ENCODE data around the gene CD86. TPM values are rescaled to one million over a fixed set of nuclear protein-coding genes. Genes with fewer than 3 reads are reported as not detected.

The CD86 gene
- total RNA-seq, 1 donor: not detected

- no peak for DNase-seq (ENCODE audit: low read depth)
- no peak overlapping the region for H3K4me3 ChIP-seq (ENCODE audit: low read depth, low read length)
- no peak for TF ChIP-seq CTCF (IDR thresholded peaks at IDR 0.05; ENCODE audit: insufficient read depth, low read length)
Measured at GRCh38 chr3:122098611-122099010, 43.4 kb downstream of the CD86 start.

- no peak for TF ChIP-seq CTCF (IDR thresholded peaks at IDR 0.05; ENCODE audit: insufficient read depth, low read length)
- DNase-seq (ENCODE audit: low read depth): no peak
- H3K4me3 ChIP-seq (ENCODE audit: low read depth, low read length): no peak overlapping the region
Measured at GRCh38 chr3:122099255-122099654, 44.1 kb downstream of the CD86 start.

- H3K4me3 ChIP-seq (ENCODE audit: low read depth, low read length): no peak overlapping the region
- DNase-seq (ENCODE audit: low read depth): no peak
- TF ChIP-seq CTCF (IDR thresholded peaks at IDR 0.05; ENCODE audit: insufficient read depth, low read length): no peak
Measured at GRCh38 chr3:122100083-122100482, 44.9 kb downstream of the CD86 start.

GRCh38 chr3:122100591-122101463, 45.7 kb downstream of the CD86 start:
- no peak for TF ChIP-seq CTCF (IDR thresholded peaks at IDR 0.05; ENCODE audit: insufficient read depth, low read length)
- no peak overlapping the region for H3K4me3 ChIP-seq (ENCODE audit: low read depth, low read length)
- peak; percentile 11 for DNase-seq (ENCODE audit: low read depth)

- TF ChIP-seq CTCF (IDR thresholded peaks at IDR 0.05; ENCODE audit: insufficient read depth, low read length): peak; percentile 47
Measured at GRCh38 chr3:122101646-122102045, 46.5 kb downstream of the CD86 start.

GRCh38 chr3:122102191-122102935, 47.2 kb downstream of the CD86 start:
- H3K4me3 ChIP-seq (ENCODE audit: low read depth, low read length): no peak overlapping the region
- no peak for TF ChIP-seq CTCF (IDR thresholded peaks at IDR 0.05; ENCODE audit: insufficient read depth, low read length)
- DNase-seq (ENCODE audit: low read depth): no peak

More at GRCh38 chr3:122101646-122102045, 46.5 kb downstream of the CD86 start:
- no peak overlapping the region for H3K4me3 ChIP-seq (ENCODE audit: low read depth, low read length)
- DNase-seq (ENCODE audit: low read depth): peak; percentile 57

Measured in fibroblast of the aortic adventitia (primary cell).